GM23338 (cell line): ENCODE measurements around the gene DCLK3. TPM values are rescaled to one million over a fixed set of nuclear protein-coding genes. Genes with fewer than 3 reads are reported as not detected.

Source experiments
- ATAC-seq: fragments of 200-7000 bp; cut with Tn5 transposase; 3 replicates; pipeline ENCODE4 v1.9.1; 2020
- DNase-seq: peaks from one replicate; pipeline ENCODE4 v3.0.0-alpha.2; 2015; ENCODE audit warnings: low spot score
- H2AFZ ChIP-seq: fragments of 200-600 bp; sonication (generic); 2 replicates; pipeline ENCODE4 v1.8.0; 2016; ENCODE audit warnings: antibody characterized with exemption, mild to moderate bottlenecking, moderate library complexity
- H3F3A ChIP-seq: fragments of 200-600 bp; sonication (generic); replicated peaks from 2 replicates; pipeline ENCODE4 v1.8.0; 2017; ENCODE audit warnings: antibody characterized with exemption, mixed run types, low read depth
- H3K27ac ChIP-seq: fragments of 200-600 bp; sonication (generic); 2 replicates; pipeline ENCODE4 v1.6.1; 2016; ENCODE audit warnings: low read depth
- H3K27me3 ChIP-seq: fragments of 200-600 bp; sonication (generic); 2 replicates; pipeline ENCODE4 v1.8.0; 2016; ENCODE audit warnings: mild to moderate bottlenecking, mixed run types, moderate library complexity; ENCODE audit not compliant: insufficient read depth
- H3K36me3 ChIP-seq: fragments of 200-600 bp; sonication (generic); 2 replicates; pipeline ENCODE4 v1.8.0; 2016; ENCODE audit warnings: mild to moderate bottlenecking; ENCODE audit not compliant: insufficient read depth
- H3K4me1 ChIP-seq: fragments of 200-600 bp; sonication (generic); 2 replicates; pipeline ENCODE4 v1.8.0; 2016; ENCODE audit warnings: mild to moderate bottlenecking, moderate library complexity; ENCODE audit not compliant: insufficient read depth
- H3K4me2 ChIP-seq: fragments of 200-600 bp; sonication (generic); 2 replicates; pipeline ENCODE4 v1.7.1; 2017; ENCODE audit warnings: mixed run types
- H3K4me3 ChIP-seq: fragments of 200-600 bp; sonication (generic); 2 replicates; pipeline ENCODE4 v1.6.1; 2016; ENCODE audit warnings: mixed run types
- H3K79me2 ChIP-seq: fragments of 200-600 bp; sonication (generic); replicated peaks from 2 replicates; pipeline ENCODE4 v1.8.0; 2017; ENCODE audit warnings: mild to moderate bottlenecking; ENCODE audit not compliant: insufficient read depth
- H3K9me2 ChIP-seq: fragments of 200-600 bp; sonication (generic); 2 replicates; pipeline ENCODE4 v1.8.0; 2017; ENCODE audit not compliant: insufficient read depth
- H4K20me1 ChIP-seq: fragments of 200-600 bp; sonication (generic); replicated peaks from 2 replicates; pipeline ENCODE4 v1.8.0; 2017; ENCODE audit warnings: mild to moderate bottlenecking; ENCODE audit not compliant: insufficient read depth
- H3K27ac Mint-ChIP-seq: 2 replicates; pipeline ENCODE4 v1.8.0; 2020; ENCODE audit warnings: inconsistent platforms, mild to moderate bottlenecking, moderate library complexity, mixed read lengths
- H3K27me3 Mint-ChIP-seq: 3 replicates; pipeline ENCODE4 v1.8.0; 2022; ENCODE audit warnings: low read depth, mild to moderate bottlenecking, moderate library complexity, mixed read lengths, inconsistent platforms; ENCODE audit not compliant: insufficient read depth, poor library complexity
- H3K36me3 Mint-ChIP-seq: 3 replicates; pipeline ENCODE4 v1.8.0; 2021; ENCODE audit warnings: low read depth, mild to moderate bottlenecking, inconsistent platforms, moderate library complexity, mixed read lengths
- H3K4me1 Mint-ChIP-seq: 3 replicates; pipeline ENCODE4 v1.8.0; 2020; ENCODE audit warnings: mild to moderate bottlenecking, inconsistent platforms, mixed read lengths
- H3K4me3 Mint-ChIP-seq: 3 replicates; pipeline ENCODE4 v1.8.0; 2021; ENCODE audit warnings: moderate library complexity, mild to moderate bottlenecking, inconsistent platforms, mixed read lengths
- H3K9me3 Mint-ChIP-seq: 3 replicates; pipeline ENCODE4 v1.8.0; 2020; ENCODE audit warnings: moderate library complexity, mild to moderate bottlenecking, inconsistent platforms, mixed read lengths
- CREB1 ChIP-seq: fragments of 250-450 bp; sonication (Bioruptor Pico); IDR thresholded peaks from 2 replicates; pipeline ENCODE4 v1.5.0; 2020; ENCODE audit warnings: low read depth, mild to moderate bottlenecking, moderate library complexity
- CTCF ChIP-seq, 2 experiments: fragments of 200-600 bp in 1 of 2; sonication (generic) in 1 of 2; conservative IDR thresholded peaks; 2 replicates each; pipeline versions ENCODE4 v1.5.1 to v1.6.1; 2016 to 2017; ENCODE audit warnings: antibody characterized with exemption in 2 of 2, low read depth in 2 of 2, mild to moderate bottlenecking in 2 of 2, moderate library complexity in 1 of 2
- ETS1 ChIP-seq: IDR thresholded peaks from 2 replicates; pipeline ENCODE4 v1.6.1; 2016; ENCODE audit warnings: antibody characterized with exemption
- EZH2 ChIP-seq: fragments of 200-600 bp; sonication (generic); IDR thresholded peaks from one replicate; pipeline ENCODE4 v1.8.0; 2017; ENCODE audit warnings: antibody characterized with exemption, mild to moderate bottlenecking, low read depth; ENCODE audit not compliant: unreplicated experiment
- EZH2phosphoT487 ChIP-seq: fragments of 200-600 bp; sonication (generic); IDR thresholded peaks from one replicate; pipeline ENCODE4 v1.8.1; 2018; ENCODE audit warnings: antibody characterized with exemption; ENCODE audit not compliant: unreplicated experiment
- JUNB ChIP-seq: IDR thresholded peaks from one replicate; pipeline ENCODE4 v1.6.1; 2016; ENCODE audit warnings: antibody characterized with exemption; ENCODE audit not compliant: unreplicated experiment
- NANOG ChIP-seq: IDR thresholded peaks from 2 replicates; pipeline ENCODE4 v1.6.1; 2016; ENCODE audit warnings: antibody characterized with exemption, borderline replicate concordance
- POLR2AphosphoS5 ChIP-seq: IDR thresholded peaks from 2 replicates; pipeline ENCODE4 v1.6.1; 2016; ENCODE audit warnings: antibody characterized with exemption, low read depth
- STAT1 ChIP-seq: IDR thresholded peaks from one replicate; pipeline ENCODE4 v1.6.1; 2016; ENCODE audit warnings: antibody characterized with exemption; ENCODE audit not compliant: unreplicated experiment
- ZNF114 ChIP-seq: fragments of 250-450 bp; sonication (Bioruptor Pico); IDR thresholded peaks from 2 replicates; pipeline ENCODE4 v1.5.0; 2020; ENCODE audit warnings: mild to moderate bottlenecking, moderate library complexity
- ZNF331 ChIP-seq: fragments of 250-450 bp; sonication (Bioruptor Pico); IDR thresholded peaks from 2 replicates; pipeline ENCODE4 v1.5.0; 2020; ENCODE audit warnings: low read depth, mild to moderate bottlenecking, moderate library complexity
- polyA plus RNA-seq: library from polyadenylated mRNA; unstranded; fragments of >200 nt; fragmentation: Nextera tagmentation; extraction: Ambion mirVana; gene quantifications from 2 replicates; pipeline ENCODE4 v1.2.1, GENCODE V29; 2016
- total RNA-seq: library from RNA; depleted of rRNA; stranded (reverse); fragments of >200 nt; shearing (Covaris generic); gene quantifications from 2 replicates; pipeline ENCODE4 v1.2.3, GENCODE V29; 2014
- TF ChIP-seq, protein P1 (sequence below): fragments of 250-450 bp; sonication (Bioruptor Pico); IDR thresholded peaks from 2 replicates; pipeline ENCODE4 v1.5.0; 2020; ENCODE audit warnings: mild to moderate bottlenecking, moderate library complexity
- TF ChIP-seq, protein P2 (sequence below): IDR thresholded peaks from one replicate; pipeline ENCODE4 v1.6.1; 2018; ENCODE audit warnings: antibody characterized with exemption; ENCODE audit not compliant: unreplicated experiment

Gene DCLK3
- total and polyA plus RNA-seq, 2 experiments from 2014 or later: 0.40 to 0.66 TPM

- TF ChIP-seq JUNB (no peak), ETS1 (no peak), ZNF331 (CRISPR knock-in tag) (no peak), POLR2AphosphoS5 (no peak), ZNF114 (CRISPR knock-in tag) (no peak), CREB1 (CRISPR knock-in tag) (no peak), EZH2phosphoT487 (no peak), CTCF (conservative IDR thresholded peaks at IDR 0.05; ENCODE audit: low read depth in 2 of 2) (no peak), STAT1 (no peak), EZH2 (no peak), NANOG (no peak)
- TF ChIP-seq, protein P1, sequence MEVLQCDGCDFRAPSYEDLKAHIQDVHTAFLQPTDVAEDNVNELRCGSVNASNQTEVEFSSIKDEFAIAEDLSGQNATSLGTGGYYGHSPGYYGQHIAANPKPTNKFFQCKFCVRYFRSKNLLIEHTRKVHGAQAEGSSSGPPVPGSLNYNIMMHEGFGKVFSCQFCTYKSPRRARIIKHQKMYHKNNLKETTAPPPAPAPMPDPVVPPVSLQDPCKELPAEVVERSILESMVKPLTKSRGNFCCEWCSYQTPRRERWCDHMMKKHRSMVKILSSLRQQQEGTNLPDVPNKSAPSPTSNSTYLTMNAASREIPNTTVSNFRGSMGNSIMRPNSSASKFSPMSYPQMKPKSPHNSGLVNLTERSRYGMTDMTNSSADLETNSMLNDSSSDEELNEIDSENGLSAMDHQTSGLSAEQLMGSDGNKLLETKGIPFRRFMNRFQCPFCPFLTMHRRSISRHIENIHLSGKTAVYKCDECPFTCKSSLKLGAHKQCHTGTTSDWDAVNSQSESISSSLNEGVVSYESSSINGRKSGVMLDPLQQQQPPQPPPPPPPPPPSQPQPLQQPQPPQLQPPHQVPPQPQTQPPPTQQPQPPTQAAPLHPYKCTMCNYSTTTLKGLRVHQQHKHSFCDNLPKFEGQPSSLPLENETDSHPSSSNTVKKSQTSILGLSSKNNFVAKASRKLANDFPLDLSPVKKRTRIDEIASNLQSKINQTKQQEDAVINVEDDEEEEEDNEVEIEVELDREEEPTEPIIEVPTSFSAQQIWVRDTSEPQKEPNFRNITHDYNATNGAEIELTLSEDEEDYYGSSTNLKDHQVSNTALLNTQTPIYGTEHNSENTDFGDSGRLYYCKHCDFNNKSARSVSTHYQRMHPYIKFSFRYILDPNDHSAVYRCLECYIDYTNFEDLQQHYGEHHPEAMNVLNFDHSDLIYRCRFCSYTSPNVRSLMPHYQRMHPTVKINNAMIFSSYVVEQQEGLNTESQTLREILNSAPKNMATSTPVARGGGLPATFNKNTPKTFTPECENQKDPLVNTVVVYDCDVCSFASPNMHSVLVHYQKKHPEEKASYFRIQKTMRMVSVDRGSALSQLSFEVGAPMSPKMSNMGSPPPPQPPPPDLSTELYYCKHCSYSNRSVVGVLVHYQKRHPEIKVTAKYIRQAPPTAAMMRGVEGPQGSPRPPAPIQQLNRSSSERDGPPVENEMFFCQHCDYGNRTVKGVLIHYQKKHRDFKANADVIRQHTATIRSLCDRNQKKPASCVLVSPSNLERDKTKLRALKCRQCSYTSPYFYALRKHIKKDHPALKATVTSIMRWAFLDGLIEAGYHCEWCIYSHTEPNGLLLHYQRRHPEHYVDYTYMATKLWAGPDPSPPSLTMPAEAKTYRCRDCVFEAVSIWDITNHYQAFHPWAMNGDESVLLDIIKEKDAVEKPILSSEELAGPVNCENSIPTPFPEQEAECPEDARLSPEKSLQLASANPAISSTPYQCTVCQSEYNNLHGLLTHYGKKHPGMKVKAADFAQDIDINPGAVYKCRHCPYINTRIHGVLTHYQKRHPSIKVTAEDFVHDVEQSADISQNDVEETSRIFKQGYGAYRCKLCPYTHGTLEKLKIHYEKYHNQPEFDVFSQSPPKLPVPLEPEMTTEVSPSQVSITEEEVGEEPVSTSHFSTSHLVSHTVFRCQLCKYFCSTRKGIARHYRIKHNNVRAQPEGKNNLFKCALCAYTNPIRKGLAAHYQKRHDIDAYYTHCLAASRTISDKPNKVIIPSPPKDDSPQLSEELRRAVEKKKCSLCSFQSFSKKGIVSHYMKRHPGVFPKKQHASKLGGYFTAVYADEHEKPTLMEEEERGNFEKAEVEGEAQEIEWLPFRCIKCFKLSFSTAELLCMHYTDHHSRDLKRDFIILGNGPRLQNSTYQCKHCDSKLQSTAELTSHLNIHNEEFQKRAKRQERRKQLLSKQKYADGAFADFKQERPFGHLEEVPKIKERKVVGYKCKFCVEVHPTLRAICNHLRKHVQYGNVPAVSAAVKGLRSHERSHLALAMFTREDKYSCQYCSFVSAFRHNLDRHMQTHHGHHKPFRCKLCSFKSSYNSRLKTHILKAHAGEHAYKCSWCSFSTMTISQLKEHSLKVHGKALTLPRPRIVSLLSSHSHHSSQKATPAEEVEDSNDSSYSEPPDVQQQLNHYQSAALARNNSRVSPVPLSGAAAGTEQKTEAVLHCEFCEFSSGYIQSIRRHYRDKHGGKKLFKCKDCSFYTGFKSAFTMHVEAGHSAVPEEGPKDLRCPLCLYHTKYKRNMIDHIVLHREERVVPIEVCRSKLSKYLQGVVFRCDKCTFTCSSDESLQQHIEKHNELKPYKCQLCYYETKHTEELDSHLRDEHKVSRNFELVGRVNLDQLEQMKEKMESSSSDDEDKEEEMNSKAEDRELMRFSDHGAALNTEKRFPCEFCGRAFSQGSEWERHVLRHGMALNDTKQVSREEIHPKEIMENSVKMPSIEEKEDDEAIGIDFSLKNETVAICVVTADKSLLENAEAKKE (CRISPR knock-in tag): no peak
- TF ChIP-seq, protein P2, sequence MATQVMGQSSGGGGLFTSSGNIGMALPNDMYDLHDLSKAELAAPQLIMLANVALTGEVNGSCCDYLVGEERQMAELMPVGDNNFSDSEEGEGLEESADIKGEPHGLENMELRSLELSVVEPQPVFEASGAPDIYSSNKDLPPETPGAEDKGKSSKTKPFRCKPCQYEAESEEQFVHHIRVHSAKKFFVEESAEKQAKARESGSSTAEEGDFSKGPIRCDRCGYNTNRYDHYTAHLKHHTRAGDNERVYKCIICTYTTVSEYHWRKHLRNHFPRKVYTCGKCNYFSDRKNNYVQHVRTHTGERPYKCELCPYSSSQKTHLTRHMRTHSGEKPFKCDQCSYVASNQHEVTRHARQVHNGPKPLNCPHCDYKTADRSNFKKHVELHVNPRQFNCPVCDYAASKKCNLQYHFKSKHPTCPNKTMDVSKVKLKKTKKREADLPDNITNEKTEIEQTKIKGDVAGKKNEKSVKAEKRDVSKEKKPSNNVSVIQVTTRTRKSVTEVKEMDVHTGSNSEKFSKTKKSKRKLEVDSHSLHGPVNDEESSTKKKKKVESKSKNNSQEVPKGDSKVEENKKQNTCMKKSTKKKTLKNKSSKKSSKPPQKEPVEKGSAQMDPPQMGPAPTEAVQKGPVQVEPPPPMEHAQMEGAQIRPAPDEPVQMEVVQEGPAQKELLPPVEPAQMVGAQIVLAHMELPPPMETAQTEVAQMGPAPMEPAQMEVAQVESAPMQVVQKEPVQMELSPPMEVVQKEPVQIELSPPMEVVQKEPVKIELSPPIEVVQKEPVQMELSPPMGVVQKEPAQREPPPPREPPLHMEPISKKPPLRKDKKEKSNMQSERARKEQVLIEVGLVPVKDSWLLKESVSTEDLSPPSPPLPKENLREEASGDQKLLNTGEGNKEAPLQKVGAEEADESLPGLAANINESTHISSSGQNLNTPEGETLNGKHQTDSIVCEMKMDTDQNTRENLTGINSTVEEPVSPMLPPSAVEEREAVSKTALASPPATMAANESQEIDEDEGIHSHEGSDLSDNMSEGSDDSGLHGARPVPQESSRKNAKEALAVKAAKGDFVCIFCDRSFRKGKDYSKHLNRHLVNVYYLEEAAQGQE: no peak
- H3K36me3 Mint-ChIP-seq: no peaks in the 10 kb centered on the region
- no peaks in the 10 kb centered on the region for H3K9me3 Mint-ChIP-seq
- no peaks in the 10 kb centered on the region for H3K79me2 ChIP-seq
- no peaks in the 10 kb centered on the region for H3K27me3 ChIP-seq
- peaks cover 5% of the 10 kb centered on the region; the same call in 2 of the 3 replicates for H3K4me1 Mint-ChIP-seq
- no peaks in the 10 kb centered on the region; the same call in 1 of the 2 replicates for H3K9me2 ChIP-seq
- H2AFZ ChIP-seq: no peak overlapping the region
- H3K4me3 ChIP-seq: no peak overlapping the region
- H4K20me1 ChIP-seq: no peaks in the 10 kb centered on the region
- H3K27me3 Mint-ChIP-seq: no peaks in the 10 kb centered on the region
- H3K27ac Mint-ChIP-seq: no peak overlapping the region
- no peak for DNase-seq
- no peak overlapping the region for H3K4me3 Mint-ChIP-seq
- no peak overlapping the region for H3K27ac ChIP-seq
- ATAC-seq: no peak
- no peaks in the 10 kb centered on the region for H3K4me1 ChIP-seq
- no peaks in the 10 kb centered on the region for H3F3A ChIP-seq
- H3K4me2 ChIP-seq: no peak overlapping the region
- no peaks in the 10 kb centered on the region for H3K36me3 ChIP-seq
Observed at GRCh38 chr3:36666166-36666565, 98.2 kb downstream of the DCLK3 start.
